HEK293 (cell line): Measurements from ENCODE around the gene PYROXD2.
A peak's percentile ranks its signal among the peaks of the same experiment; 100 is the strongest.

Experiments used
- CTCF ChIA-PET: fragments of 350-600 bp; formaldehyde crosslinking; extraction: SDS; loops from one replicate; lab custom pipeline; 2021; ENCODE audit warnings: antibody characterized with exemption; lab: Yijun Ruan, JAX
- POLR2A ChIA-PET: fragments of 300-600 bp; formaldehyde crosslinking; extraction: SDS; loops from one replicate; lab custom pipeline; 2020; ENCODE audit warnings: antibody characterized with exemption, inconsistent platforms; lab: Yijun Ruan, JAX
- H3K27ac ChIP-seq: fragments of 200-500 bp; sonication (Bioruptor generic); 2 replicates; pipeline ENCODE4 v1.5.1; 2014; ENCODE audit warnings: low read depth, low read length, control low read depth, inconsistent platforms; ENCODE audit errors: extremely low read depth
- H3K36me3 ChIP-seq, 2 experiments: fragments of 200-500 bp in 1 of 2; sonication (Bioruptor generic) in 1 of 2; 1 replicate in 1 of 2; 2 replicates in 1 of 2; pipeline ENCODE4 v1.5.1; 2014 to 2017; ENCODE audit warnings: inconsistent platforms in 2 of 2, low read length in 2 of 2; ENCODE audit not compliant: control insufficient read depth in 2 of 2, insufficient read depth in 1 of 2
- H3K4me1 ChIP-seq: fragments of 200-500 bp; sonication (Bioruptor generic); 2 replicates; pipeline ENCODE4 v1.5.1; 2014; ENCODE audit warnings: mild to moderate bottlenecking, low read length, inconsistent platforms; ENCODE audit not compliant: control insufficient read depth, insufficient read depth
- H3K4me3 ChIP-seq: 2 replicates; pipeline ENCODE4 v1.5.1; 2011; ENCODE audit warnings: low read depth, mild to moderate bottlenecking, control low read depth, low read length, moderate library complexity
- H3K9me3 ChIP-seq: fragments of 200-500 bp; sonication (Bioruptor generic); 2 replicates; pipeline ENCODE4 v1.5.1; 2014; ENCODE audit warnings: low read depth, low read length, inconsistent platforms; ENCODE audit not compliant: control insufficient read depth, insufficient read depth
- ELK4 ChIP-seq: IDR thresholded peaks from 2 replicates; pipeline ENCODE4 v1.6.1; 2011; ENCODE audit warnings: mild to moderate bottlenecking, low read depth, low read length, borderline replicate concordance
- IKZF3 ChIP-seq: fragments of 450-650 bp; IDR thresholded peaks from 2 replicates; pipeline ENCODE4 v1.5.0; 2018; ENCODE audit warnings: missing biosample characterization, mild to moderate bottlenecking, missing genetic modification characterization, moderate library complexity
- PRDM10 ChIP-seq: fragments of 450-650 bp; formaldehyde crosslinking; IDR thresholded peaks from 2 replicates; pipeline ENCODE4 v1.5.1; 2016; ENCODE audit warnings: missing biosample characterization, missing genetic modification characterization
- SALL2 ChIP-seq: fragments of 450-650 bp; formaldehyde crosslinking; IDR thresholded peaks from 2 replicates; pipeline ENCODE4 v1.5.0; 2017; ENCODE audit warnings: missing biosample characterization, mild to moderate bottlenecking, missing genetic modification characterization, borderline replicate concordance
- SCRT1 ChIP-seq: fragments of 450-650 bp; formaldehyde crosslinking; IDR thresholded peaks from 2 replicates; pipeline ENCODE4 v1.5.1; 2016; ENCODE audit warnings: missing biosample characterization, missing genetic modification characterization, borderline replicate concordance
- SCRT2 ChIP-seq: fragments of 450-650 bp; formaldehyde crosslinking; IDR thresholded peaks from 2 replicates; pipeline ENCODE4 v1.5.1; 2016; ENCODE audit warnings: missing biosample characterization, missing genetic modification characterization
- TCF7L2 ChIP-seq: IDR thresholded peaks from 2 replicates; pipeline ENCODE4 v1.6.1; 2011; ENCODE audit warnings: low read depth, mild to moderate bottlenecking, inconsistent platforms, low read length, moderate library complexity, borderline replicate concordance
- YY1 ChIP-seq: fragments of 450-650 bp; formaldehyde crosslinking; IDR thresholded peaks from 2 replicates; pipeline ENCODE4 v1.5.1; 2018; ENCODE audit warnings: missing biosample characterization, missing genetic modification characterization
- ZBTB6 ChIP-seq: fragments of 450-650 bp; formaldehyde crosslinking; IDR thresholded peaks from 2 replicates; pipeline ENCODE4 v1.5.1; 2017; ENCODE audit warnings: missing biosample characterization, missing genetic modification characterization
- ZEB2 ChIP-seq: fragments of 450-650 bp; formaldehyde crosslinking; IDR thresholded peaks from 2 replicates; pipeline ENCODE4 v1.5.1; 2016; ENCODE audit warnings: missing biosample characterization, missing genetic modification characterization
- ZNF133 ChIP-seq: fragments of 450-650 bp; formaldehyde crosslinking; IDR thresholded peaks from 2 replicates; pipeline ENCODE4 v1.5.1; 2016; ENCODE audit warnings: missing biosample characterization, missing genetic modification characterization
- ZNF175 ChIP-seq: fragments of 450-650 bp; formaldehyde crosslinking; IDR thresholded peaks from 2 replicates; pipeline ENCODE4 v1.5.1; 2016; ENCODE audit warnings: missing biosample characterization, missing genetic modification characterization
- ZNF202 ChIP-seq: fragments of 450-650 bp; formaldehyde crosslinking; IDR thresholded peaks from 2 replicates; pipeline ENCODE4 v1.5.1; 2016; ENCODE audit warnings: missing biosample characterization, missing genetic modification characterization, borderline replicate concordance
- ZNF248 ChIP-seq: fragments of 450-650 bp; formaldehyde crosslinking; IDR thresholded peaks from 2 replicates; pipeline ENCODE4 v1.5.1; 2017; ENCODE audit warnings: missing biosample characterization, missing genetic modification characterization
- ZNF426 ChIP-seq: fragments of 450-650 bp; formaldehyde crosslinking; IDR thresholded peaks from 2 replicates; pipeline ENCODE4 v1.5.1; 2017; ENCODE audit warnings: missing biosample characterization, missing genetic modification characterization, mild to moderate bottlenecking, inconsistent platforms, moderate library complexity
- ZNF529 ChIP-seq: fragments of 450-650 bp; formaldehyde crosslinking; IDR thresholded peaks from 2 replicates; pipeline ENCODE4 v1.5.1; 2017; ENCODE audit warnings: missing genetic modification characterization, missing biosample characterization; ENCODE audit not compliant: insufficient replicate concordance
- ZNF596 ChIP-seq: fragments of 450-650 bp; IDR thresholded peaks from 2 replicates; pipeline ENCODE4 v1.5.0; 2018; ENCODE audit warnings: missing biosample characterization, mild to moderate bottlenecking, missing genetic modification characterization, moderate library complexity
- ZNF600 ChIP-seq: fragments of 450-650 bp; formaldehyde crosslinking; IDR thresholded peaks from 2 replicates; pipeline ENCODE4 v1.5.1; 2016; ENCODE audit warnings: missing biosample characterization, missing genetic modification characterization
- ZNF701 ChIP-seq: fragments of 450-650 bp; formaldehyde crosslinking; IDR thresholded peaks from 2 replicates; pipeline ENCODE4 v1.5.1; 2016; ENCODE audit warnings: missing biosample characterization, missing genetic modification characterization
- ZNF76 ChIP-seq: fragments of 450-650 bp; formaldehyde crosslinking; IDR thresholded peaks from 2 replicates; pipeline ENCODE4; 2016; ENCODE audit warnings: low read depth, missing biosample characterization, missing genetic modification characterization, borderline replicate concordance
- ZNF777 ChIP-seq: fragments of 450-650 bp; formaldehyde crosslinking; IDR thresholded peaks from 2 replicates; pipeline ENCODE4 v1.5.1; 2017; ENCODE audit warnings: missing biosample characterization, missing genetic modification characterization, borderline replicate concordance
- ZNF792 ChIP-seq: fragments of 450-650 bp; formaldehyde crosslinking; IDR thresholded peaks from 2 replicates; pipeline ENCODE4 v1.5.1; 2016; ENCODE audit warnings: missing biosample characterization, missing genetic modification characterization
- ZNF843 ChIP-seq: fragments of 450-650 bp; formaldehyde crosslinking; IDR thresholded peaks from 2 replicates; pipeline ENCODE4 v1.5.1; 2016; ENCODE audit warnings: missing biosample characterization, missing genetic modification characterization
- ZSCAN16 ChIP-seq: fragments of 450-650 bp; formaldehyde crosslinking; IDR thresholded peaks from 2 replicates; pipeline ENCODE4 v1.5.1; 2016; ENCODE audit warnings: missing biosample characterization, missing genetic modification characterization
- ZSCAN5A ChIP-seq: fragments of 450-650 bp; formaldehyde crosslinking; IDR thresholded peaks from 2 replicates; pipeline ENCODE4 v1.5.1; 2016; ENCODE audit warnings: missing biosample characterization, missing genetic modification characterization
- TF ChIP-seq, protein P1 (sequence below): fragments of 450-650 bp; formaldehyde crosslinking; IDR thresholded peaks from 2 replicates; pipeline ENCODE4 v1.5.1; 2016; ENCODE audit warnings: missing biosample characterization, missing genetic modification characterization
- TF ChIP-seq, protein P2 (sequence below): fragments of 450-650 bp; formaldehyde crosslinking; IDR thresholded peaks from 2 replicates; pipeline ENCODE4 v1.5.1; 2016; ENCODE audit warnings: missing biosample characterization, missing genetic modification characterization

The PYROXD2 gene

GRCh38 chr10:98446661-98447221 lies 31.8 kb upstream of the PYROXD2 start, which contains the start of gene HPS1 (continued):
- TF ChIP-seq TCF7L2 (no peak), ZNF133 (tag by site-specific recombination) (no peak), SCRT1 (no peak), SALL2 (no peak), ZNF701 (no peak), ZNF175 (tag by site-specific recombination) (no peak)
- TF ChIP-seq, protein P1, sequence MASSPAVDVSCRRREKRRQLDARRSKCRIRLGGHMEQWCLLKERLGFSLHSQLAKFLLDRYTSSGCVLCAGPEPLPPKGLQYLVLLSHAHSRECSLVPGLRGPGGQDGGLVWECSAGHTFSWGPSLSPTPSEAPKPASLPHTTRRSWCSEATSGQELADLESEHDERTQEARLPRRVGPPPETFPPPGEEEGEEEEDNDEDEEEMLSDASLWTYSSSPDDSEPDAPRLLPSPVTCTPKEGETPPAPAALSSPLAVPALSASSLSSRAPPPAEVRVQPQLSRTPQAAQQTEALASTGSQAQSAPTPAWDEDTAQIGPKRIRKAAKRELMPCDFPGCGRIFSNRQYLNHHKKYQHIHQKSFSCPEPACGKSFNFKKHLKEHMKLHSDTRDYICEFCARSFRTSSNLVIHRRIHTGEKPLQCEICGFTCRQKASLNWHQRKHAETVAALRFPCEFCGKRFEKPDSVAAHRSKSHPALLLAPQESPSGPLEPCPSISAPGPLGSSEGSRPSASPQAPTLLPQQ: 0 out of 2 replicates have a peak, but pooled peaks have one; percentile 63

- Histone ChIP-seq H3K9me3 (no peaks in the 10 kb centered on the region), H3K4me3 (peak overlapping the region; percentile 89), H3K27ac (no peak overlapping the region; the same call in 1 of the 2 replicates), H3K4me1 (no peaks in the 10 kb centered on the region), H3K36me3 (peaks cover 12 to 46% of the 10 kb centered on the region in 2 experiments)
- POLR2A ChIA-PET: interaction anchor here (1.7 kb wide), 1 partner anchor 14 kb away, joined by 5 read pairs; no protein-coding TSS in a partner anchor
- CTCF ChIA-PET: interaction anchor here (0.9 to 1.4 kb wide), 2 partner anchors 14 to 20 kb away, joined by 3 read pairs; no protein-coding TSS in a partner anchor
- TF ChIP-seq ZSCAN5A (tag by site-specific recombination): no peak
- no peak for TF ChIP-seq YY1 (tag by site-specific recombination)
- no peak for TF ChIP-seq ZNF777
- no peak for TF ChIP-seq ZNF596 (tag by site-specific recombination)
- no peak for TF ChIP-seq ZNF426 (tag by site-specific recombination)
- TF ChIP-seq ZBTB6 (tag by site-specific recombination): peak; percentile 34; the same call in 1 of the 2 replicates
- no peak for TF ChIP-seq ELK4
- TF ChIP-seq PRDM10: 0 out of 2 replicates have a peak, but pooled peaks have one; percentile 12
- TF ChIP-seq IKZF3 (tag by site-specific recombination): 0 out of 2 replicates have a peak, but pooled peaks have one; percentile 31
- TF ChIP-seq ZNF843: no peak
- TF ChIP-seq ZNF600: no peak
- TF ChIP-seq ZNF792 (tag by site-specific recombination): no peak
- TF ChIP-seq SCRT2: no peak
- no peak for TF ChIP-seq SALL2
- no peak for TF ChIP-seq ZNF76 (tag by site-specific recombination)
- TF ChIP-seq, protein P2, sequence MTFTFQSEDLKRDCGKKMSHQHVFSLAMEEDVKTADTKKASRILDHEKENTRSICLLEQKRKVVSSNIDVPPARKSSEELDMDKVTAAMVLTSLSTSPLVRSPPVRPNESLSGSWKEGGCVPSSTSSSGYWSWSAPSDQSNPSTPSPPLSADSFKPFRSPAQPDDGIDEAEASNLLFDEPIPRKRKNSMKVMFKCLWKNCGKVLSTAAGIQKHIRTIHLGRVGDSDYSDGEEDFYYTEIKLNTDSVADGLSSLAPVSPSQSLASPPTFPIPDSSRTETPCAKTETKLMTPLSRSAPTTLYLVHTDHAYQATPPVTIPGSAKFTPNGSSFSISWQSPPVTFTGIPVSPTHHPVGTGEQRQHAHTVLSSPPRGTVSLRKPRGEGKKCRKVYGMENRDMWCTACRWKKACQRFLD (tag by site-specific recombination): no peak
- no peak for TF ChIP-seq ZNF529
- no peak for TF ChIP-seq ZEB2 (tag by site-specific recombination)
- TF ChIP-seq ZSCAN16 (tag by site-specific recombination): no peak
- no peak for TF ChIP-seq ZNF202 (tag by site-specific recombination)
- no peak for TF ChIP-seq ZNF248 (tag by site-specific recombination)
Measured at GRCh38 chr10:98446151-98446660, 31.2 kb upstream of the PYROXD2 start.
